ENCODE measurements around the gene ENO4.

The ENO4 gene

GRCh38 chr10:116868722-116869121 lies 19.4 kb downstream of the ENO4 start:
- DNase-seq: no peak

DNA sequence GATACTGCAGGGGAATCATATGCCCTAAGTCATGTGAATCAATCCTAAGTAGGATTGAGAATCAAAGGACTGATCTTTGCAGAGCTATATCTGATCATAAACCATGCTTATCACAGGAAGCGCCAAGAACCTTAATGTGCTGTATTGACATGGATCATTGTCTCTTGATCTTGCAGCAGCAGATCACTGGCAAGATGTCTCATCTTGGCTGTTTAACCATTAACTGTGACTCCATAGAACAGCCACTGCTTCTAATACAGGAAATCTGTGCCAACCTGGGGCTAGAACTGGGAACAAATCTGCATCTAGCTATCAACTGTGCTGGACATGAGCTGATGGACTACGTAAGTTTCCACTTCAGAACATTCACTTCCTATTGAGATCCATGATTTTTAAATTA lies 21.6 kb downstream of the ENO4 start:
- no peak for DNase-seq

DNA sequence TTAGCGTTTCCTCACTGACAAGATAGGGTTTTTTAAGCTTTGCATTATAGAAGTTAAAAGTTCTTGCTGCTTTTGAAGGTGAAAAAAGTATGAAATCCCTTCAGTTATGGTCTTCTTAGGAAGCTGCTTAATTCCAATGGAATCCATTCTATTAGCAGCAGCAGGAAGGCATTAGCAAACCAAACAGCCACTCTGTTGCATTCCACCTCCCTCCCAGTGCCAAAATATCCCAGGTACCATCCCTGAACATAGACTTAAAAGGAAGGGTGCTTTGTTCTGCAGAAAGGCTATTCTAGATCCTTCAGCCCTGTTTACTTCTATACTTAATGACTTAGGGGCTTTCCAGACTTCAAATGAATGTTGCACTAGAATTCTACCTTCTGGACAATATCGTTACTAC lies 23.8 kb downstream of the ENO4 start:
- DNase-seq: no peak

- DNase-seq: no peak
Observed at GRCh38 chr10:116875897-116876296, 26.6 kb downstream of the ENO4 start.

DNA sequence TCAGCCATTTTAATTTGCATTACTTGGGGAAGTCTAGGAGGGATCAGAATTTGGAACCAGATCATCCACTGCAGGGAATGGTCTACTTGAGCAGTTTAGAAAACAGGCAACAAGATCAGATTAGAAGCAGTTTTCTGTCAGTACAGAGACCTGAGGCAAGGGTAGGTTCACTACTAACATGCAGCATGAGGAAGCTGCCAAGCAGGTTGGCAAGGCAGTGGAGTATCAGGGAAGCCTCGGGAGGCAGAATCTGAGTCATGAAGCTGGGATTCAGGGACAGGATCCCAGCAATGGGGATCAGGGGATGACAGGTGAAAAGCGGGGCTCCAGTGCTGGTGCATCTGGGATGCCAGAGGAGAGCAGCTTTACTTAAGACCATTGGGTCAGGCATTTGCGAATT lies 28.1 kb downstream of the ENO4 start:
- DNase-seq: no peak

DNA sequence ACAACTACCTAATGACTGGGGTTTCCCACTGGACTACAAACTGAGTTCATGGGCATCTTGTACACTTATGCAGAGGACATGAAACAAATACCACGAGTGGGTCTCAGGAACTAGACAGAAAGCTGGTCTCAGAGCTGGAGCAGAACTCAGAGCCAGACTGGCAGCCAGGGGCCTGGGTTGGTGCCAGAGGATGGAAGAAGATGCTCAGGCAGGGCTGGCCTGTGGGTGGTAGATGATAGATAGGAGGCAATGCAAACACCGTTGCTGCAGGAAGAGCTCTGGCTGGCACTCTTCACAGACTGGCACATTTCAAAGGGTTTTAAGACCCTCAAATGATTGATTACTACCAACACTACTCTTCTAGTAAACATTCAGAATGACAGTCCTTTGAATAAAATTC lies 28.8 kb downstream of the ENO4 start:
- DNase-seq: no peak

DNA sequence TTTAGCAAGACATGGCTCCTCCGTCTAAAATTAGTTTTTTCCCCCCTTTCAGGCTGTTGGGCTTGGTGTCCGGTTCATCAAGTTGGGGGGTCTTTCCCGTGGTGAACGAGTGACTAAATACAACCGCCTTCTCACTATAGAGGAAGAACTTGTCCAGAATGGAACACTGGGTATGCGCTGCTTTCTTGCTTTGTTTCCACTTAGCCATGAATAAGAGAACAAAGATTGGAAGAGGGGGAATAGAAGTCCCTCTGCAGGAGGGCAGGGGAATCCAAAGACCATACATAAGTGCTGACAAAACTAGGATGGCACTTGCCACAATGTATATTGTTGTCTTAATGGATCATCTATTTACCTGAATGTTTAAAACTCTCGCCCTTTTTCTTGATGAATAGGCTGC lies 30.5 kb downstream of the ENO4 start:
- no peak for DNase-seq

DNA sequence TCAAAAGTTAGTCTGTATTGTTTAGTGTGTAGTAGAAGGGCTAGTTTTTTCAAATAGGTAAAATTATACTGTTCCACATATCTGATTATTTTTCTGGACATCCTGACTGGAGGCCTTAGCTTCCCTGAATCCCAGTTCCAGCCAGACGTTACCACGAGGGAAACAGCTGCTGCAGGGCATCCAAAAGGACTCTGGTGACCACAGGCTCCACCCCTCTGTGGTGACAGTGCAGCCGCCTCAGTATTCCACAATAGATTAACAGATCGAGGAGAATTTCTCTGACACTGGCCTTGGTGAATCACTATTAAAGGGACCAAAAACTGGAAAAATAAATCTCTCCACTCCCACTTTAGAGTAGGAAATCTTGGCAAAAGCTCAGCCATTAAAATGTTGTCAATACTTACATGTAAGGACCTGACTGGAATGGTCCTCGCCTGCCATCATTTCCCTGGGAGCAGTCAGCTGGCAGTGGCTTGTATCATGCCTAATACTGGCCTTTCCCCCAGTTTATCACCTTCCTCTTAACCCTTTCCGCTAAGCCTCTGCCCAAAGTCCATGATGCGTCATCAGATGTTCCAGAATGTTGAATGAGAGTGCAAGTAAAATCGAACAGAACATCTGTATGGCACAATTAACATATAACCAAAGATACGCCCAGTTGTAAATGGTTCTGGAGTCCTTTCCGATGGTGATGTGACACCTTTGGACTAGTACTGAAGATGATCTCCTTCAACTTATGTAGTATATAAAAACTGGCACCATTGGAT lies 31.6 kb downstream of the ENO4 start:
- no peak for DNase-seq

GRCh38 chr10:116882639-116883038 lies 33.3 kb downstream of the ENO4 start:
- no peak for DNase-seq

DNA sequence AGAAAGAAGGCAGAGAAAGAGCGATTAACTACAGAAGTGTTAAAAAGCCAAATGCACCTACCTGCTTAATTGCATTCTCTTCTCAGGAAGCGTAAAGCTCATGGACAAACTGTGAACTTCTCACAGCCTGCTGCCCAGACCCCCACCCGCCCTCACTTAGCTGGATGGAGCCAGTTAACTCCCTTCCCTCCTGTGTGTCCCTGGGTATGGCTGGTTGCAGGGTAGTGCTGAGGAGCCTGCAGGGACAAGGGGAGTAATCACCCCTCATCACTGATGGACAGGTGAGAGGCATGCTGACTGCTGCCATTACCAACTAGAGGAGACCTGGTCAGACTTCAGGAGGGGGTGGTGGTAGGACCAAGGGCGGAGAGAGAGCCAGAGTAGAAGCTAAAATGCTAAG lies 37.5 kb downstream of the ENO4 start:
- no peak for DNase-seq

GRCh38 chr10:116888380-116889055 lies 39.2 kb downstream of the ENO4 start:
- no peak for DNase-seq

DNA sequence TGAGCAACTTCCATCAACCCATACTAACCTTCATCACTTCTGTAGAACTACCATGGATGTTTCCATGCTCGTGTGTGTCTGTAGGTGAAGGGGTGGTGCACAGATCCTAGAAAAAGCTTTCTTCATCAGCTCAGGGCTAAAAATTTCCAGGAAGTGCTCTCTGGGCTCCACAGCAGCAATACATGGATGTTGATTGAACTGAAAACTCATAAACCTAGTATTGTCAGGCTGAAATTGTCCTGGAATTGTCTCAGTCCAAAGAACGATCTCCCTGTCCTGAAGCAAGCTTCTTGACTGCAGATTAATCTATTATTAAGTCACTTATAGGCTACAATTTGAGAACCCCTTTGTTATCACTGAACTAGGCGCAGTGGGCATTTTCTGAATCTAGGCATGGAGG lies 39.8 kb downstream of the ENO4 start:
- no peak for DNase-seq

DNA sequence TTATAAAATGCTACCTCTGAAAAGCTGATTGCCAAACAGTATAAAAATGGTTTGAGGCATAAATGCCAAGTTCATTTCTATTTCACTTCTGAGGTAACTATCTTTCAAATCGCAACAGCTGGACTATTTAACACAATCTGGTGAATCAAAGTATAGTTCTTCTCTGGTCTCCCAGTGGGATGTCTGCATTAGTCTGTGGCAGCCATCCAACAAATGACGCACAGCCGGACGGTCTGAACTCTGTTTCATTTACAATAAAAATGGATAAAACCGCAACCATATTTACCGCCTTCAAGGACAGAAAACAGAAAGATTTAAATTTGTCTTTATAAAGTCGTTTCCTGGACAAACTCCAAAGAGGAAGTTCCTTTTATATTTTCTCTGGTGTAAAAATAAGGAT lies 41.9 kb downstream of the ENO4 start:
- no peak for DNase-seq

- no peak for DNase-seq
Observed at GRCh38 chr10:116892907-116893685, 43.8 kb downstream of the ENO4 start.

DNA sequence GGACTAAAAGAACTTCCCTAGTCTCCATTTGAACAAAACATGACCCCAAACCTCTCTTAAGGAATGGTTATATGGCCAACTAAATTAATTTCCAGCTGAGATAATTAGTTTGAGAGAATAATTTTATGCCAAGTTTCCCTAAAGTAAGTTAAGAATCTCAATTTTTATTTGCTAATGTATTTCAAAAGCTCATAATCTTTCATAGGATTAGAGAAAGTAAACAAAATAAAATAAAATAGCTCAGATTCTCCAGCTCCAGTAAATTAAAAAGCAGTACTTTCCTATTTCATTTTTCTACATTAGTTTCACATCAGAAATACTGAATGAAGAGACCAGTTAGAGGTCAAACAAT lies 44.4 kb downstream of the ENO4 start:
- no peak for DNase-seq

DNA sequence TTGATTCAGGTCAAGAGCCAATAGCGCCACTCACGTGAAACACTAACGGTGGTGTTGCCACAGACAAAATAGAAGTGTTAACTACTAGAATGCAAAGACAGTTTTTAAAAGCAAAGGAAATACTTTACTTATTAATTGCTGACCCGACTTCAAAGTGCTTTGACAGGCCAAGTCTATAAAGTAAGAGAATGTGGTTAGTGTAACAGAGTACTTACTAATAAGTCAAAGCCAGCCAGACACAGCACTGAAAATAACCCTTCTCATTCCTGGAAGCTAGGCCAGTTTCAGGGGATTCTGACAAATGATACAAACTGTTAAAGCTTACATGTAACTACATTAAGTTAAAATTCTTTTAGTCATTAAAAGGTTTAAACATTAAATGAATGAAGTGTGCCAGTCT lies 50.3 kb downstream of the ENO4 start:
- no peak for DNase-seq

DNA sequence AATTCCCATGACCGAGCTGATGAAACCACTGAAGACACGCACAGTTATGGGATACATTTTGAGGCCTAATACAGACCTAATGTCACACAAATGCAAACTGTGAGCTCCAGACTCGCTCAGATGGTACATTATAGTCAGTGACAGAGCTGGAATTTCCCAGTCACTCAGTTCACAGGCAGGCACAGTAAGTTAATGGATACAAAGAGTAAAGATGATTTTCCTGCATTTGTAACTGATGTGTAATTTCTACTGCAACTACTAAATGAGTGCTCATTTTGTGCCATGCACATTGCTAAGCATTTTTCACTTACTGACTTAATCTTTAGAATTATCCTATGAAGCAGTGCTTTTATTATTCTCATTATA lies 56.5 kb downstream of the ENO4 start:
- DNase-seq: no peak

- DNase-seq: no peak
Observed at GRCh38 chr10:116907245-116907987, 58.1 kb downstream of the ENO4 start.

GRCh38 chr10:116909307-116909706 lies 60.0 kb downstream of the ENO4 start:
- no peak for DNase-seq

GRCh38 chr10:116910910-116911309 lies 61.6 kb downstream of the ENO4 start:
- no peak for DNase-seq

GRCh38 chr10:116912162-116912561 lies 62.9 kb downstream of the ENO4 start:
- no peak for DNase-seq

- no peak for DNase-seq
Observed at GRCh38 chr10:116913695-116914094, 64.4 kb downstream of the ENO4 start.

GRCh38 chr10:116915340-116915739 lies 66.0 kb downstream of the ENO4 start:
- no peak for DNase-seq

Data from central memory CD4-positive, alpha-beta T cell (primary cell).